Measurements from ENCODE around the gene RPL32.

DNA sequence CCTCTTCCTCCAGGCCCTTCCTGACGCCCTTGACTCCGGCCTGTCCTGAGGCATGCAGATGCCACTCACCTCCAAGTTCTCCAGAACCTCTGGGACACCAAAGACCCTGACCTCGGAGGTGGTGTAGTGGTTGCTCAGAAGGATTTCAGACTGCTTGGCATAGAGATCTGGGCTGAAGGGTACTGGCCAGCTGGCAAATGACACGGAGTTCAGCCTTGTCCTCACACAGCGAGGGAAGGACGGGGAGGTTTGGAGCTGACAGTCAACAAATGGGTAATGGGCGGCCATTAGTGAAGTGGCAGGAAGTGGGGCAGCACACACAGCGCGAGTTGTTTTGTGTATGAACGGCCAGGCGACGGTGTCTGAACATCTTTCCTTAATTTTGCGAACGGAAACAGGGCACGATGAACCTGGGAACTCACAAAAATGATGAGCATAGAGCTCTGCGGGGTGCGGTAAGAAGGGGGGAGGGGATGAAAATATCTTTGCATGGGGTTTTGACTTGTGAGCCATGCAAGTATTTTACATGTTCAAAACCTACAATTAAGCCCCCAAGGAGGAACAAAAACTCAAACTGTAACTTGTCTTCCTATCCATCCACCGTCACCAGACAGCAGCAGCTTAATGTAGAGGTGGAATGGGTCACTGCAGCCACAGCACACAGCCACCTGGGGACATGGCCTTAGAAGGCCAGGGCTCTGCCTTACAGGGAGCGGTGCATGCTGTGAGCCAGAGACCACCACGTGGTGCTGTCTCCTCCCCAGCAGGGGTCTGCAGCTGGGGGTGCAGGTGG lies 43.6 kb upstream of the RPL32 start:
- TF ChIP-seq, protein P1, sequence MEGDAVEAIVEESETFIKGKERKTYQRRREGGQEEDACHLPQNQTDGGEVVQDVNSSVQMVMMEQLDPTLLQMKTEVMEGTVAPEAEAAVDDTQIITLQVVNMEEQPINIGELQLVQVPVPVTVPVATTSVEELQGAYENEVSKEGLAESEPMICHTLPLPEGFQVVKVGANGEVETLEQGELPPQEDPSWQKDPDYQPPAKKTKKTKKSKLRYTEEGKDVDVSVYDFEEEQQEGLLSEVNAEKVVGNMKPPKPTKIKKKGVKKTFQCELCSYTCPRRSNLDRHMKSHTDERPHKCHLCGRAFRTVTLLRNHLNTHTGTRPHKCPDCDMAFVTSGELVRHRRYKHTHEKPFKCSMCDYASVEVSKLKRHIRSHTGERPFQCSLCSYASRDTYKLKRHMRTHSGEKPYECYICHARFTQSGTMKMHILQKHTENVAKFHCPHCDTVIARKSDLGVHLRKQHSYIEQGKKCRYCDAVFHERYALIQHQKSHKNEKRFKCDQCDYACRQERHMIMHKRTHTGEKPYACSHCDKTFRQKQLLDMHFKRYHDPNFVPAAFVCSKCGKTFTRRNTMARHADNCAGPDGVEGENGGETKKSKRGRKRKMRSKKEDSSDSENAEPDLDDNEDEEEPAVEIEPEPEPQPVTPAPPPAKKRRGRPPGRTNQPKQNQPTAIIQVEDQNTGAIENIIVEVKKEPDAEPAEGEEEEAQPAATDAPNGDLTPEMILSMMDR (IDR thresholded peaks at IDR 0.05; ENCODE audit: poor library complexity), result no peak
- TF ChIP-seq EZH2phosphoT487 (IDR thresholded peaks at IDR 0.05; ENCODE audit: low read depth, severe bottlenecking, unreplicated experiment), result no peak

Measured in hepatocyte (in vitro differentiated cells).